HCT116 (cell line): ENCODE data around the gene MUC13. TPM values are rescaled to one million over a fixed set of nuclear protein-coding genes. Genes with fewer than 3 reads are reported as not detected.

Source experiments
- ATAC-seq: fragments of 200-7000 bp; cut with Tn5 transposase; 2 replicates; pipeline ENCODE4 v1.9.1; 2020; ENCODE audit warnings: mild to moderate bottlenecking, moderate library complexity
- BruUV-seq: library from RNA; stranded (reverse); fragments of 400-500 nt; replicated peaks from 2 replicates; lab custom pipeline; 2021; lab: Mats Ljungman, UMichigan
- CTCF ChIA-PET: fragments of 300-600 bp; sonication (Branson Sonifier 250); formaldehyde crosslinking; loops from one replicate; lab custom pipeline; 2021; ENCODE audit warnings: antibody characterized with exemption; lab: Charles Lee
- POLR2A ChIA-PET: fragments of 300-600, 350-600 bp; sonication (Branson Sonifier 250); formaldehyde crosslinking; loops from one replicate; lab custom pipeline; 2021; ENCODE audit warnings: antibody characterized with exemption; lab: Charles Lee
- RAD21 ChIA-PET, 2 experiments: fragments of 300-600 bp; sonication (Branson Sonifier 250); formaldehyde crosslinking; loops; one replicate each; lab custom pipeline; 2023; ENCODE audit warnings: low total read pairs in 2 of 2; ENCODE audit not compliant: uncharacterized antibody in 2 of 2, unreplicated experiment in 2 of 2, low non-redundant PET in 1 of 2; lab: Charles Lee
- DNase-seq: peaks from one replicate; pipeline ENCODE4 v3.0.0-alpha.2; 2010; ENCODE audit warnings: low read depth, low spot score
- H2AFZ ChIP-seq: fragments of 200-600 bp; shearing (Covaris generic), sonication (generic); 2 replicates; pipeline ENCODE4 v1.6.1; 2017; ENCODE audit warnings: low read depth, mixed run types, mixed read lengths, antibody characterized with exemption, low read length; ENCODE audit not compliant: poor library complexity, severe bottlenecking
- H3K27ac ChIP-seq: 2 replicates; pipeline ENCODE4 v1.5.1; 2012; ENCODE audit warnings: low read depth, low read length
- H3K27me3 ChIP-seq: fragments of 200-600 bp; sonication (generic); 2 replicates; pipeline ENCODE4 v1.6.1; 2016; ENCODE audit warnings: mixed run types, low read length, mixed read lengths; ENCODE audit not compliant: insufficient read depth
- H3K36me3 ChIP-seq, 2 experiments: fragments of 200-500 bp in 1 of 2; fragments of 200-600 bp in 1 of 2; sonication (Bioruptor generic) in 1 of 2; sonication (generic) in 1 of 2; 2 replicates each; pipeline versions ENCODE4 v1.5.1 to v1.6.1; 2014 to 2016; ENCODE audit warnings: low read length in 2 of 2, inconsistent platforms in 1 of 2, mixed read lengths in 1 of 2, mixed run types in 1 of 2; ENCODE audit not compliant: insufficient read depth in 2 of 2, control insufficient read depth in 1 of 2
- H3K4me1 ChIP-seq, 2 experiments: fragments of 200-600 bp in 1 of 2; sonication (generic) in 1 of 2; 2 replicates each; pipeline versions ENCODE4 v1.5.1 to v1.6.1; 2012 to 2017; ENCODE audit warnings: low read length in 2 of 2, inconsistent platforms in 1 of 2, mild to moderate bottlenecking in 1 of 2, mixed read lengths in 1 of 2, mixed run types in 1 of 2, moderate library complexity in 1 of 2; ENCODE audit not compliant: insufficient read depth in 2 of 2, control insufficient read depth in 1 of 2
- H3K4me2 ChIP-seq: fragments of 200-600 bp; sonication (generic); 2 replicates; pipeline ENCODE4 v1.6.1; 2017; ENCODE audit warnings: mixed run types, low read length, mixed read lengths
- H3K4me3 ChIP-seq, 2 experiments: fragments of 200-600 bp in 1 of 2; sonication (generic) in 1 of 2; replicated peaks in 1 of 2; 2 replicates each; pipeline ENCODE4 v1.5.1; 2011 to 2016; ENCODE audit warnings: low read length in 2 of 2, control low read depth in 1 of 2, low read depth in 1 of 2, mild to moderate bottlenecking in 1 of 2, mixed read lengths in 1 of 2, mixed run types in 1 of 2
- H3K79me2 ChIP-seq: fragments of 200-600 bp; sonication (generic); 2 replicates; pipeline ENCODE4 v1.6.1; 2017; ENCODE audit warnings: mild to moderate bottlenecking, mixed run types, low read length, moderate library complexity, mixed read lengths; ENCODE audit not compliant: insufficient read depth
- H3K9ac ChIP-seq: fragments of 200-600 bp; sonication (generic); 2 replicates; pipeline ENCODE4 v1.6.1; 2016; ENCODE audit warnings: low read length, mixed read lengths
- H3K9me2 ChIP-seq: fragments of 200-600 bp; sonication (generic), shearing (Covaris generic); 2 replicates; pipeline ENCODE4 v1.6.1; 2017; ENCODE audit warnings: mixed run types, mild to moderate bottlenecking, moderate library complexity; ENCODE audit not compliant: insufficient read depth
- H3K9me3 ChIP-seq, 2 experiments: fragments of 200-500 bp in 1 of 2; fragments of 200-600 bp in 1 of 2; sonication (Bioruptor generic) in 1 of 2; sonication (generic) in 1 of 2; 2 replicates each; pipeline ENCODE4 v1.6.1; 2014 to 2017; ENCODE audit warnings: low read length in 2 of 2, mixed read lengths in 2 of 2, inconsistent platforms in 1 of 2, low read depth in 1 of 2, mild to moderate bottlenecking in 1 of 2, mixed run types in 1 of 2, moderate library complexity in 1 of 2; ENCODE audit not compliant: control insufficient read depth in 1 of 2, insufficient read depth in 1 of 2
- H4K20me1 ChIP-seq: fragments of 200-600 bp; sonication (generic), shearing (Covaris generic); 2 replicates; pipeline ENCODE4 v1.6.1; 2017; ENCODE audit warnings: mixed run types, mild to moderate bottlenecking, moderate library complexity; ENCODE audit not compliant: insufficient read depth
- CEBPB ChIP-seq: IDR thresholded peaks from 2 replicates; pipeline ENCODE4 v1.6.1; 2012; ENCODE audit warnings: low read depth
- EZH2 ChIP-seq: fragments of 200-600 bp; sonication (generic); IDR thresholded peaks from 2 replicates; pipeline ENCODE4 v1.6.1; 2017; ENCODE audit warnings: antibody characterized with exemption, mixed run types
- EZH2phosphoT487 ChIP-seq: fragments of 200-600 bp; IDR thresholded peaks from 2 replicates; pipeline ENCODE4 v1.6.1; 2018; ENCODE audit warnings: antibody characterized with exemption, borderline replicate concordance
- JUND ChIP-seq: IDR thresholded peaks from 2 replicates; pipeline ENCODE4 v1.6.1; 2012
- TCF7L2 ChIP-seq: IDR thresholded peaks from 2 replicates; pipeline ENCODE4 v1.7.0; 2011; ENCODE audit warnings: borderline replicate concordance, inconsistent platforms; ENCODE audit not compliant: insufficient read depth, insufficient read length; ENCODE audit errors: extremely low read depth
- ZBTB33 ChIP-seq: IDR thresholded peaks from 2 replicates; pipeline ENCODE4 v1.6.1; 2011; ENCODE audit warnings: mild to moderate bottlenecking, low read length, moderate library complexity; ENCODE audit not compliant: insufficient replicate concordance; ENCODE audit errors: extremely low read depth
- intact Hi-C: fragments of 100-400 bp; cut with micrococcal nuclease; formaldehyde crosslinking; loops from 2 replicates; pipeline ENCODE4 v1.10.0; 2022
- total RNA-seq: library from RNA; stranded (reverse); gene quantifications from one replicate; pipeline ENCODE4 v1.2.1, GENCODE V29; 2021; ENCODE audit not compliant: unreplicated experiment

Gene MUC13
- total RNA-seq, 1 experiment from 2014 or later: 0.44 TPM

GRCh38 chr3:124896824-124897526 lies 37.6 kb downstream of the MUC13 start (continued):
- no peak for TF ChIP-seq ZBTB33
- no peak for TF ChIP-seq JUND
- TF ChIP-seq CEBPB: no peak
- TF ChIP-seq EZH2phosphoT487: no peak
- no peak for TF ChIP-seq EZH2

GRCh38 chr3:124895756-124896155 lies 38.8 kb downstream of the MUC13 start:
- no peaks in the 10 kb centered on the region for H4K20me1 ChIP-seq

More at GRCh38 chr3:124895756-124896155, 38.8 kb downstream of the MUC13 start:
- H3K9me2 ChIP-seq: no peaks in the 10 kb centered on the region
- no peak overlapping the region for H3K4me3 ChIP-seq
- no peak for DNase-seq
- H3K9ac ChIP-seq: no peak overlapping the region
- BruUV-seq: no TSS peak
- no peak for TF ChIP-seq TCF7L2
- no peak for ATAC-seq
- no peaks in the 10 kb centered on the region for H3K79me2 ChIP-seq
- intact Hi-C loops: no loop called here
- H3K4me1 ChIP-seq: peaks cover 0 to 4% of the 10 kb centered on the region in 2 experiments; a peak in 3 of 4 replicates
- no peaks in the 10 kb centered on the region for H3K36me3 ChIP-seq
- ChIA-PET RAD21 (no interaction called here), CTCF (interaction anchor here (1.4 to 2.6 kb wide), 2 partner anchors 109 to 135 kb away, joined by 4 to 9 read pairs; no protein-coding TSS in a partner anchor), POLR2A (no interaction called here)
- no peak overlapping the region for H2AFZ ChIP-seq
- H3K9me3 ChIP-seq: no peaks in the 10 kb centered on the region
- H3K4me2 ChIP-seq: no peak overlapping the region
- H3K27me3 ChIP-seq: no peaks in the 10 kb centered on the region
- no peak overlapping the region for H3K27ac ChIP-seq
